Right kidney (tissue), 1 donor: ENCODE data around the gene GNB4.
A peak's percentile ranks its signal among the peaks of the same experiment; 100 is the strongest.

Source experiments
- DNase-seq: peaks from one replicate; pipeline ENCODE4 v3.0.0-alpha.2; 2016

GNB4 gene

GRCh38 chr3:179369621-179370020 lies 81.6 kb downstream of the GNB4 start:
- no peak for DNase-seq

GRCh38 chr3:179363332-179363731 lies 87.9 kb downstream of the GNB4 start:
- no peak for DNase-seq

GRCh38 chr3:179355996-179356395 lies 95.3 kb downstream of the GNB4 start:
- DNase-seq: no peak

- no peak for DNase-seq
Measured at GRCh38 chr3:179348325-179349013, 102.8 kb downstream of the GNB4 start.

GRCh38 chr3:179347345-179348194 lies 103.7 kb downstream of the GNB4 start, which contains the start of gene MFN1:
TSS of gene MFN1 (plus strand) at chr3:179347709. CDS start at chr3:179348852, 1,143 bp downstream.
- DNase-seq: peak; percentile 91
